Ishikawa (cell line): ENCODE measurements around the gene MNT.

Source experiments
- CEBPB ChIP-seq: IDR thresholded peaks from 2 replicates; pipeline ENCODE4 v1.6.1; 2012
- CREB1 ChIP-seq: IDR thresholded peaks from 2 replicates; pipeline ENCODE4 v1.6.1; 2012; ENCODE audit warnings: low read depth
- EGR1 ChIP-seq: IDR thresholded peaks from 2 replicates; pipeline ENCODE4 v1.6.1; 2012
- EP300 ChIP-seq: IDR thresholded peaks from 2 replicates; pipeline ENCODE4 v1.6.1; 2012; ENCODE audit warnings: borderline replicate concordance
- FOXM1 ChIP-seq: IDR thresholded peaks from 2 replicates; pipeline ENCODE4 v1.6.1; 2012; ENCODE audit warnings: low read depth, borderline replicate concordance
- MAX ChIP-seq: IDR thresholded peaks from 2 replicates; pipeline ENCODE4 v1.6.1; 2012
- NFIC ChIP-seq: IDR thresholded peaks from 2 replicates; pipeline ENCODE4 v1.6.1; 2012
- RAD21 ChIP-seq: IDR thresholded peaks from 2 replicates; pipeline ENCODE4 v1.6.1; 2012; ENCODE audit warnings: low read depth
- TAF1 ChIP-seq: IDR thresholded peaks from 2 replicates; pipeline ENCODE4 v1.6.1; 2012; ENCODE audit warnings: low read depth, mild to moderate bottlenecking
- TCF12 ChIP-seq: IDR thresholded peaks from 2 replicates; pipeline ENCODE4 v1.6.1; 2012; ENCODE audit warnings: low read depth
- USF1 ChIP-seq: IDR thresholded peaks from 2 replicates; pipeline ENCODE4 v1.6.1; 2012
- YY1 ChIP-seq: IDR thresholded peaks from 2 replicates; pipeline ENCODE4 v1.6.1; 2012; ENCODE audit warnings: low read depth
- ZBTB7A ChIP-seq: IDR thresholded peaks from 2 replicates; pipeline ENCODE4 v1.6.1; 2012; ENCODE audit warnings: low read depth

- no peak for TF ChIP-seq CREB1
- no peak for TF ChIP-seq TAF1
- no peak for TF ChIP-seq USF1
- no peak for TF ChIP-seq ZBTB7A
- TF ChIP-seq NFIC, result no peak
- no peak for TF ChIP-seq CEBPB
- no peak for TF ChIP-seq MAX
- no peak for TF ChIP-seq RAD21
- no peak for TF ChIP-seq EGR1
- TF ChIP-seq EP300, result no peak
- TF ChIP-seq FOXM1, result no peak
- TF ChIP-seq YY1, result no peak
- TF ChIP-seq TCF12, result no peak
Measured at GRCh38 chr17:2380950-2381649, 19.8 kb downstream of the MNT start.
